ENCODE results near the gene SH2B2. TPM values are rescaled to one million over a fixed set of nuclear protein-coding genes. Genes with fewer than 3 reads are reported as not detected.

Gene SH2B2
- total RNA-seq, 2 donors from 2014 or later, result 1.3 to 2.6 TPM

- no peak for DNase-seq (ENCODE audit: low spot score)
- TF ChIP-seq CTCF (IDR thresholded peaks at IDR 0.05), result no peak
- H3K9me3 ChIP-seq, result no peaks in the 10 kb centered on the region
- H3K36me3 ChIP-seq, result peaks cover 17% of the 10 kb centered on the region
- H3K4me1 ChIP-seq, result no peaks in the 10 kb centered on the region
- H3K27ac ChIP-seq, result no peak overlapping the region
- no peak overlapping the region for H3K4me3 ChIP-seq
- no peaks in the 10 kb centered on the region for H3K27me3 ChIP-seq
Observed at GRCh38 chr7:102248456-102249395, 37.9 kb upstream of the SH2B2 start.

- DNase-seq (ENCODE audit: low spot score), result no peak
- no peaks in the 10 kb centered on the region for H3K27me3 ChIP-seq
- no peak overlapping the region for H3K27ac ChIP-seq
- H3K4me3 ChIP-seq, result no peak overlapping the region
- peaks cover 17% of the 10 kb centered on the region for H3K36me3 ChIP-seq
- TF ChIP-seq CTCF (IDR thresholded peaks at IDR 0.05), result no peak
- H3K9me3 ChIP-seq, result no peaks in the 10 kb centered on the region
- no peaks in the 10 kb centered on the region for H3K4me1 ChIP-seq
Observed at GRCh38 chr7:102251531-102252365, 34.9 kb upstream of the SH2B2 start.

- no peaks in the 10 kb centered on the region for H3K27me3 ChIP-seq
- no peaks in the 10 kb centered on the region for H3K9me3 ChIP-seq
- peaks cover 17% of the 10 kb centered on the region for H3K36me3 ChIP-seq
- no peaks in the 10 kb centered on the region for H3K4me1 ChIP-seq
- DNase-seq (ENCODE audit: low spot score), result no peak
- TF ChIP-seq CTCF (IDR thresholded peaks at IDR 0.05), result no peak
- H3K27ac ChIP-seq, result no peak overlapping the region
- H3K4me3 ChIP-seq, result no peak overlapping the region
Observed at GRCh38 chr7:102252366-102252982, 34.2 kb upstream of the SH2B2 start.

GRCh38 chr7:102253066-102253972, 33.3 kb upstream of the SH2B2 start:
- H3K27me3 ChIP-seq, result no peaks in the 10 kb centered on the region
- no peaks in the 10 kb centered on the region for H3K9me3 ChIP-seq
- TF ChIP-seq CTCF (IDR thresholded peaks at IDR 0.05), result no peak
- H3K36me3 ChIP-seq, result peaks cover 17% of the 10 kb centered on the region
- no peak for DNase-seq (ENCODE audit: low spot score)
- no peaks in the 10 kb centered on the region for H3K4me1 ChIP-seq
- no peak overlapping the region for H3K4me3 ChIP-seq
- H3K27ac ChIP-seq, result no peak overlapping the region

GRCh38 chr7:102253973-102254370, 32.7 kb upstream of the SH2B2 start:
- no peak for TF ChIP-seq CTCF (IDR thresholded peaks at IDR 0.05)

More at GRCh38 chr7:102253973-102254370, 32.7 kb upstream of the SH2B2 start:
- Histone ChIP-seq H3K9me3 (no peaks in the 10 kb centered on the region), H3K4me3 (no peak overlapping the region), H3K27ac (no peak overlapping the region), H3K27me3 (no peaks in the 10 kb centered on the region), H3K36me3 (peaks cover 14% of the 10 kb centered on the region), H3K4me1 (no peaks in the 10 kb centered on the region)
- DNase-seq (ENCODE audit: low spot score), result no peak

Measured in right atrium auricular region (tissue), 2 donors.